Measurements from ENCODE around the gene CDC123. TPM values are rescaled to one million over a fixed set of nuclear protein-coding genes. Genes with fewer than 3 reads are reported as not detected.

CDC123 gene
- total RNA-seq, 1 experiment from 2014 or later: 153 TPM

DNA sequence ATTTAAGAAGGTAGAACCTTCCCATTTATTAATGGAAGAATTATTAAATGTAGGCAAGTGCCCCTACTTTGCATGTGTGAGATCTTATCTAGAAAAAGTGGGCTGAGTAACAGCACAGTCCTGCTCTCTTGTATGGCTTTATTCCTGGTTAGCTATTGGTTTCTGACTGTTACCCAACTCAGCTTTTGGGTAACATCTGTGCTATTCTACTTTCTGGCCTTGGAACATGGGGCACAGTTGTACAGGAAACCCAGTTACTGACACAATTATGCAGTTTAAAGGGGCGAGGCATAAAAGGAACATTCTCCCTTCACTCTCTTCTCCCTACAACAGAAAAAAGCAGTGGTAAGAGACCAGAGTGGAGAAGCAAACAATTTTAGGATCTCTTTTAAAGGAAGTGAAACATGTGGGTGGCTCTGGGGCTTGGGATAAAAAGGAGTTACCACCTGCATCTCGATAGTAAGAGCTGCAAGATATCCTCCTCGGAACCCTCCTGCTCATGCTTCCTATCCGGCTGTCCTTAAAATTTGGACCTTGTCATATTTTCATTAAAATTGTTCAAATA lies 16.3 kb upstream of the CDC123 start:
- no peak for DNase-seq (ENCODE audit: low spot score)
- peak overlapping the region; percentile 86 for H3K27ac Mint-ChIP-seq
- no peaks in the 10 kb centered on the region for H3K9me3 Mint-ChIP-seq
- H3K4me3 Mint-ChIP-seq: no peak overlapping the region
- H3K4me1 Mint-ChIP-seq: peaks cover 21% of the 10 kb centered on the region
- no peaks in the 10 kb centered on the region for H3K27me3 Mint-ChIP-seq (ENCODE audit: low read depth)
- peaks cover 45% of the 10 kb centered on the region for H3K36me3 Mint-ChIP-seq
- POLR2A ChIA-PET: no interaction called here
- TF ChIP-seq NR1H2 (CRISPR knock-in tag; IDR thresholded peaks at IDR 0.05): no peak
- TF ChIP-seq PRRX2 (CRISPR knock-in tag; IDR thresholded peaks at IDR 0.05): no peak
- TF ChIP-seq, protein P1, sequence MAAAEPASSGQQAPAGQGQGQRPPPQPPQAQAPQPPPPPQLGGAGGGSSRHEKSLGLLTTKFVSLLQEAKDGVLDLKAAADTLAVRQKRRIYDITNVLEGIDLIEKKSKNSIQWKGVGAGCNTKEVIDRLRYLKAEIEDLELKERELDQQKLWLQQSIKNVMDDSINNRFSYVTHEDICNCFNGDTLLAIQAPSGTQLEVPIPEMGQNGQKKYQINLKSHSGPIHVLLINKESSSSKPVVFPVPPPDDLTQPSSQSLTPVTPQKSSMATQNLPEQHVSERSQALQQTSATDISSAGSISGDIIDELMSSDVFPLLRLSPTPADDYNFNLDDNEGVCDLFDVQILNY (CRISPR knock-in tag; IDR thresholded peaks at IDR 0.05): no peak
- no peak for TF ChIP-seq ZNF396 (CRISPR knock-in tag; IDR thresholded peaks at IDR 0.05; ENCODE audit: borderline replicate concordance)
- TF ChIP-seq TCF7 (CRISPR knock-in tag; IDR thresholded peaks at IDR 0.05; ENCODE audit: low read depth): no peak
- TF ChIP-seq KAT7 (CRISPR knock-in tag; IDR thresholded peaks at IDR 0.05; ENCODE audit: borderline replicate concordance): no peak
- no peak for TF ChIP-seq FOXP1 (CRISPR knock-in tag; IDR thresholded peaks at IDR 0.05; ENCODE audit: borderline replicate concordance)
- TF ChIP-seq, protein P2, sequence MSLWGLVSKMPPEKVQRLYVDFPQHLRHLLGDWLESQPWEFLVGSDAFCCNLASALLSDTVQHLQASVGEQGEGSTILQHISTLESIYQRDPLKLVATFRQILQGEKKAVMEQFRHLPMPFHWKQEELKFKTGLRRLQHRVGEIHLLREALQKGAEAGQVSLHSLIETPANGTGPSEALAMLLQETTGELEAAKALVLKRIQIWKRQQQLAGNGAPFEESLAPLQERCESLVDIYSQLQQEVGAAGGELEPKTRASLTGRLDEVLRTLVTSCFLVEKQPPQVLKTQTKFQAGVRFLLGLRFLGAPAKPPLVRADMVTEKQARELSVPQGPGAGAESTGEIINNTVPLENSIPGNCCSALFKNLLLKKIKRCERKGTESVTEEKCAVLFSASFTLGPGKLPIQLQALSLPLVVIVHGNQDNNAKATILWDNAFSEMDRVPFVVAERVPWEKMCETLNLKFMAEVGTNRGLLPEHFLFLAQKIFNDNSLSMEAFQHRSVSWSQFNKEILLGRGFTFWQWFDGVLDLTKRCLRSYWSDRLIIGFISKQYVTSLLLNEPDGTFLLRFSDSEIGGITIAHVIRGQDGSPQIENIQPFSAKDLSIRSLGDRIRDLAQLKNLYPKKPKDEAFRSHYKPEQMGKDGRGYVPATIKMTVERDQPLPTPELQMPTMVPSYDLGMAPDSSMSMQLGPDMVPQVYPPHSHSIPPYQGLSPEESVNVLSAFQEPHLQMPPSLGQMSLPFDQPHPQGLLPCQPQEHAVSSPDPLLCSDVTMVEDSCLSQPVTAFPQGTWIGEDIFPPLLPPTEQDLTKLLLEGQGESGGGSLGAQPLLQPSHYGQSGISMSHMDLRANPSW (CRISPR knock-in tag; conservative IDR thresholded peaks at IDR 0.05; ENCODE audit: low read depth): no peak
- TF ChIP-seq, protein P3, sequence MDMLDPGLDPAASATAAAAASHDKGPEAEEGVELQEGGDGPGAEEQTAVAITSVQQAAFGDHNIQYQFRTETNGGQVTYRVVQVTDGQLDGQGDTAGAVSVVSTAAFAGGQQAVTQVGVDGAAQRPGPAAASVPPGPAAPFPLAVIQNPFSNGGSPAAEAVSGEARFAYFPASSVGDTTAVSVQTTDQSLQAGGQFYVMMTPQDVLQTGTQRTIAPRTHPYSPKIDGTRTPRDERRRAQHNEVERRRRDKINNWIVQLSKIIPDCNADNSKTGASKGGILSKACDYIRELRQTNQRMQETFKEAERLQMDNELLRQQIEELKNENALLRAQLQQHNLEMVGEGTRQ (CRISPR knock-in tag; IDR thresholded peaks at IDR 0.05): no peak
- TF ChIP-seq, protein P4, sequence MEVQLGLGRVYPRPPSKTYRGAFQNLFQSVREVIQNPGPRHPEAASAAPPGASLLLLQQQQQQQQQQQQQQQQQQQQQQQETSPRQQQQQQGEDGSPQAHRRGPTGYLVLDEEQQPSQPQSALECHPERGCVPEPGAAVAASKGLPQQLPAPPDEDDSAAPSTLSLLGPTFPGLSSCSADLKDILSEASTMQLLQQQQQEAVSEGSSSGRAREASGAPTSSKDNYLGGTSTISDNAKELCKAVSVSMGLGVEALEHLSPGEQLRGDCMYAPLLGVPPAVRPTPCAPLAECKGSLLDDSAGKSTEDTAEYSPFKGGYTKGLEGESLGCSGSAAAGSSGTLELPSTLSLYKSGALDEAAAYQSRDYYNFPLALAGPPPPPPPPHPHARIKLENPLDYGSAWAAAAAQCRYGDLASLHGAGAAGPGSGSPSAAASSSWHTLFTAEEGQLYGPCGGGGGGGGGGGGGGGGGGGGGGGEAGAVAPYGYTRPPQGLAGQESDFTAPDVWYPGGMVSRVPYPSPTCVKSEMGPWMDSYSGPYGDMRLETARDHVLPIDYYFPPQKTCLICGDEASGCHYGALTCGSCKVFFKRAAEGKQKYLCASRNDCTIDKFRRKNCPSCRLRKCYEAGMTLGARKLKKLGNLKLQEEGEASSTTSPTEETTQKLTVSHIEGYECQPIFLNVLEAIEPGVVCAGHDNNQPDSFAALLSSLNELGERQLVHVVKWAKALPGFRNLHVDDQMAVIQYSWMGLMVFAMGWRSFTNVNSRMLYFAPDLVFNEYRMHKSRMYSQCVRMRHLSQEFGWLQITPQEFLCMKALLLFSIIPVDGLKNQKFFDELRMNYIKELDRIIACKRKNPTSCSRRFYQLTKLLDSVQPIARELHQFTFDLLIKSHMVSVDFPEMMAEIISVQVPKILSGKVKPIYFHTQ (CRISPR knock-in tag; IDR thresholded peaks at IDR 0.05): no peak
- TF ChIP-seq, protein P5, sequence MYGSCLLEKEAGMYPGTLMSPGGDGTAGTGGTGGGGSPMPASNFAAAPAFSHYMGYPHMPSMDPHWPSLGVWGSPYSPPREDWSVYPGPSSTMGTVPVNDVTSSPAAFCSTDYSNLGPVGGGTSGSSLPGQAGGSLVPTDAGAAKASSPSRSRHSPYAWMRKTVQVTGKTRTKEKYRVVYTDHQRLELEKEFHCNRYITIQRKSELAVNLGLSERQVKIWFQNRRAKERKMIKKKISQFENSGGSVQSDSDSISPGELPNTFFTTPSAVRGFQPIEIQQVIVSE (CRISPR knock-in tag; IDR thresholded peaks at IDR 0.05; ENCODE audit: borderline replicate concordance): no peak
- CTCF ChIA-PET: interaction anchor here (1.0 kb wide), 1 partner anchor 13 kb away, joined by 3 read pairs; no protein-coding TSS in a partner anchor
- ATAC-seq: no peak

DNA sequence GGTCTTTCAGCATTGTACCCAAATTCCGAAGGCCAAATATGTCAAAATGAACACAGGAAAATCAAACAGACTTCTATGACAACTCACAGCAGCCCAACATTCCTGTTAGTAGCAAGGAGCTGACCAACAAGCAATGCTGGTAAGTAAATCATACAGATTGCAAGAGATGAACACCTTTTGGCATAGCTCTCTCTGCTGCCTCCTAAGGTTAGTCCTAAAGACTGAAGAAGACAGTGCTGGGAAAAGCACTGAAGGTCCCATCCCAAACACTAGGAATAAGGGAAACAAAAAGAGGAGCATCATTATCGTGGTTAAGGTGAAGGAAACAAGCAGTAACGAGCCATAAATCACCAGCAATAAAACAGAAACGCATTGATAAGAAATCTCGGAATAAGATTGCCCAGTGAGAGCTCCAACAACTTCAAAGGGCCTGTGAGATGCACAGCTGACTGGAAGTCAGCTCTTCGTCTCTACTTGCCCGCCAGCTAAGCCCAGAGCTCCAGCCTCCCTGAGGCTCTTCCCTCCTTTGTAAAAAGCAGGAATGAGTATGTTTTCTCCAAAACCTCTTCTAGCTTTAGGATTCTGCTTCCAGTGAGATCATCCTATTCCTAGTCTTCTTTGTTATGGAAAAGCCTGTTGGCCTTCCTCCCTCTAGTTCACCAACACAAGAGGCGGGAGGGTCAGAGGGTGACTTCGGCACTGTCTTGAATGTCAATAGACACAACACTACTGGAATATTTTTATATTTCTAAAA lies 15.6 kb upstream of the CDC123 start:
- peak; percentile 89 for ATAC-seq
- Mint-ChIP-seq H3K9me3 (no peaks in the 10 kb centered on the region), H3K4me1 (peaks cover 21% of the 10 kb centered on the region), H3K27me3 (ENCODE audit: low read depth) (no peaks in the 10 kb centered on the region), H3K36me3 (peaks cover 51% of the 10 kb centered on the region), H3K4me3 (peak overlapping the region; percentile 2; the same call in 1 of the 2 replicates), H3K27ac (peak overlapping the region; percentile 96)
- peak; percentile 17 for DNase-seq (ENCODE audit: low spot score)
- ChIA-PET POLR2A (interaction anchor here (1.0 kb wide), 1 partner anchor 9 kb away, joined by 3 read pairs; no protein-coding TSS in a partner anchor), CTCF (interaction anchor here (0.5 to 1.0 kb wide), 4 partner anchors 13 to 447 kb away, joined by 3 to 5 read pairs (median 3); no protein-coding TSS in a partner anchor)
- TF ChIP-seq EMX1 (CRISPR knock-in tag; IDR thresholded peaks at IDR 0.05) (no peak), ZNF671 (CRISPR knock-in tag; IDR thresholded peaks at IDR 0.05) (no peak), ZNF232 (CRISPR knock-in tag; IDR thresholded peaks at IDR 0.05) (no peak)
- TF ChIP-seq, protein P6, sequence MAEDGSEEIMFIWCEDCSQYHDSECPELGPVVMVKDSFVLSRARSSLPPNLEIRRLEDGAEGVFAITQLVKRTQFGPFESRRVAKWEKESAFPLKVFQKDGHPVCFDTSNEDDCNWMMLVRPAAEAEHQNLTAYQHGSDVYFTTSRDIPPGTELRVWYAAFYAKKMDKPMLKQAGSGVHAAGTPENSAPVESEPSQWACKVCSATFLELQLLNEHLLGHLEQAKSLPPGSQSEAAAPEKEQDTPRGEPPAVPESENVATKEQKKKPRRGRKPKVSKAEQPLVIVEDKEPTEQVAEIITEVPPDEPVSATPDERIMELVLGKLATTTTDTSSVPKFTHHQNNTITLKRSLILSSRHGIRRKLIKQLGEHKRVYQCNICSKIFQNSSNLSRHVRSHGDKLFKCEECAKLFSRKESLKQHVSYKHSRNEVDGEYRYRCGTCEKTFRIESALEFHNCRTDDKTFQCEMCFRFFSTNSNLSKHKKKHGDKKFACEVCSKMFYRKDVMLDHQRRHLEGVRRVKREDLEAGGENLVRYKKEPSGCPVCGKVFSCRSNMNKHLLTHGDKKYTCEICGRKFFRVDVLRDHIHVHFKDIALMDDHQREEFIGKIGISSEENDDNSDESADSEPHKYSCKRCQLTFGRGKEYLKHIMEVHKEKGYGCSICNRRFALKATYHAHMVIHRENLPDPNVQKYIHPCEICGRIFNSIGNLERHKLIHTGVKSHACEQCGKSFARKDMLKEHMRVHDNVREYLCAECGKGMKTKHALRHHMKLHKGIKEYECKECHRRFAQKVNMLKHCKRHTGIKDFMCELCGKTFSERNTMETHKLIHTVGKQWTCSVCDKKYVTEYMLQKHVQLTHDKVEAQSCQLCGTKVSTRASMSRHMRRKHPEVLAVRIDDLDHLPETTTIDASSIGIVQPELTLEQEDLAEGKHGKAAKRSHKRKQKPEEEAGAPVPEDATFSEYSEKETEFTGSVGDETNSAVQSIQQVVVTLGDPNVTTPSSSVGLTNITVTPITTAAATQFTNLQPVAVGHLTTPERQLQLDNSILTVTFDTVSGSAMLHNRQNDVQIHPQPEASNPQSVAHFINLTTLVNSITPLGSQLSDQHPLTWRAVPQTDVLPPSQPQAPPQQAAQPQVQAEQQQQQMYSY (CRISPR knock-in tag; IDR thresholded peaks at IDR 0.05): no peak
- TF ChIP-seq, protein P7, sequence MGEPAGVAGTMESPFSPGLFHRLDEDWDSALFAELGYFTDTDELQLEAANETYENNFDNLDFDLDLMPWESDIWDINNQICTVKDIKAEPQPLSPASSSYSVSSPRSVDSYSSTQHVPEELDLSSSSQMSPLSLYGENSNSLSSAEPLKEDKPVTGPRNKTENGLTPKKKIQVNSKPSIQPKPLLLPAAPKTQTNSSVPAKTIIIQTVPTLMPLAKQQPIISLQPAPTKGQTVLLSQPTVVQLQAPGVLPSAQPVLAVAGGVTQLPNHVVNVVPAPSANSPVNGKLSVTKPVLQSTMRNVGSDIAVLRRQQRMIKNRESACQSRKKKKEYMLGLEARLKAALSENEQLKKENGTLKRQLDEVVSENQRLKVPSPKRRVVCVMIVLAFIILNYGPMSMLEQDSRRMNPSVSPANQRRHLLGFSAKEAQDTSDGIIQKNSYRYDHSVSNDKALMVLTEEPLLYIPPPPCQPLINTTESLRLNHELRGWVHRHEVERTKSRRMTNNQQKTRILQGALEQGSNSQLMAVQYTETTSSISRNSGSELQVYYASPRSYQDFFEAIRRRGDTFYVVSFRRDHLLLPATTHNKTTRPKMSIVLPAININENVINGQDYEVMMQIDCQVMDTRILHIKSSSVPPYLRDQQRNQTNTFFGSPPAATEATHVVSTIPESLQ (CRISPR knock-in tag; IDR thresholded peaks at IDR 0.05): no peak
- TF ChIP-seq, protein P8, sequence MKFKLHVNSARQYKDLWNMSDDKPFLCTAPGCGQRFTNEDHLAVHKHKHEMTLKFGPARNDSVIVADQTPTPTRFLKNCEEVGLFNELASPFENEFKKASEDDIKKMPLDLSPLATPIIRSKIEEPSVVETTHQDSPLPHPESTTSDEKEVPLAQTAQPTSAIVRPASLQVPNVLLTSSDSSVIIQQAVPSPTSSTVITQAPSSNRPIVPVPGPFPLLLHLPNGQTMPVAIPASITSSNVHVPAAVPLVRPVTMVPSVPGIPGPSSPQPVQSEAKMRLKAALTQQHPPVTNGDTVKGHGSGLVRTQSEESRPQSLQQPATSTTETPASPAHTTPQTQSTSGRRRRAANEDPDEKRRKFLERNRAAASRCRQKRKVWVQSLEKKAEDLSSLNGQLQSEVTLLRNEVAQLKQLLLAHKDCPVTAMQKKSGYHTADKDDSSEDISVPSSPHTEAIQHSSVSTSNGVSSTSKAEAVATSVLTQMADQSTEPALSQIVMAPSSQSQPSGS (CRISPR knock-in tag; IDR thresholded peaks at IDR 0.05; ENCODE audit: borderline replicate concordance, low read depth): no peak
